ENCODE results near the gene CRAT.

CRAT gene

DNA sequence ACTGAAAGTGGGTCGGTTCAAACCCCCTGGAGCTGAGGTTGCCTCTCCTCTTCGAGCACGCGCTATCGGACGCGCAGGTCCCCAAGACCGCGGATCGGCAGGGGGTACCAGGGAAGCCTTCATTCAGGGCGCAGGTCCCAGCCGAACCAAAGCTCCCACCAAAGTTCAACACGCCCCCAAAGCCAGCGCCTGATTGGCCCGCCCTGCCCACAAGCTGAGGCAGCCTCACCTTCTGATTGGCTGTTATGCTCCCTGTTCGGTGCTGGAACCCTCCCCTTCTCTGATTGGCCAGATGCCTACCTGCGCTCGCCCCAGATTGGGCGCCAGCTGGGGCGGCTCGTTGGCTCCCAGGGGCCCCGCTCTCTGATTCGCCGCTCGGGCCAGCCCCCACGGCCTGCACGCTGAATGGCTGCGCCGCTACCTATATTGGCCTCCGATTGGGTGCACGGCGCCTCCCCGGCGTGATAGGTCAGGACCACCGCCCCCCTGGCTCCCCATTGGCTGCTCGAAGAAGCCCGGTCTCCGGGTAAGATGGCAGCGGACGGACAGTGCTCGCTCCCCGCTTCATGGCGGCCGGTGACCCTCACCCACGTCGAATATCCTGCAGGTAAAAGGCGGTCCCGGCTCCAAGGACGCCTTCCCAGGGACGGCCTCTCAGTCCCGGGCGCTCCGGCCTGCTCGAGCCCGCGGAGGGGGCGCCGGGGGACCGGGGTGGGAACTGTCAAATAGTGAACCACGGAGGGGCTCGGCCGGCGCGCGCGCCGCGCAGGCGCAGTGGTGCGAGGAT is 29.8 kb downstream of the CRAT start, which contains the start of gene DOLPP1:
DOLPP1 (plus strand) TSS at position 511 of the 787 bp plus-strand sequence; CDS start at position 532, 21 bp downstream.
- peak; percentile 99 for DNase-seq

DNA sequence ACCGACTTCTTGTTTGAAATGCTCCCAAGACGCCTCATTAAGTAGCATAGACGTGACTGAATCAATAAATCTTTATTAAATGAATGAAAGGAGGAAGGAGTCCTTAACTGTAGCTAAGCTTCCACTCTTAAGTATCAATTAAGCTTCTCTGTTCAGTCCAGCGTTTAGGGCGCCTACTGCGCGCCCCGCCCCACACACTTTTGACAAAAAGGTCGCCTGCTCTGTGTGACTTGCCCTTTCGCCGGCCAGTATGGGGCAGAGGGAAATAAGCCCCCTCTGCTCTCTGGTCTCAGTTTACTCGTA is 30.3 kb downstream of the CRAT start:
- DNase-seq = no peak

DNA sequence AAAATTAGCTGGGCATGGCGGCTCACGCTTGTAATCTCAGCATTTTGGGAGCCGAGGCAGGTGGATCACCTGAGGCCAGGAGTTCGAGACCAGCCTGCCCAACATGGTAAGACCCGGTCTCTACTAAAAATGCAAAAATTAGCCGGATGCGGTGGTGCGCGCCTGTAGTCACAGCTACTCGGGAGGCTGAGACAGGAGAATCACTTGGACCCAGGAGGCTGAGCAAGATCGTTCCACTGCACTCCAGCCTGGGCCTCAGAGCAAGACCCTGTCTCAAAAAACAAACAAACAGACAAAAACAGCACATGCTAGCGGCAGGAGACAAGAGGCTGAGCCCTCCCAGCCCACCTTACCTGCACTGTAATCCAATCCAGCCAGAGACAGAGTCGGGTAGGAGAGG is 30.8 kb downstream of the CRAT start:
- DNase-seq = no peak

DNA sequence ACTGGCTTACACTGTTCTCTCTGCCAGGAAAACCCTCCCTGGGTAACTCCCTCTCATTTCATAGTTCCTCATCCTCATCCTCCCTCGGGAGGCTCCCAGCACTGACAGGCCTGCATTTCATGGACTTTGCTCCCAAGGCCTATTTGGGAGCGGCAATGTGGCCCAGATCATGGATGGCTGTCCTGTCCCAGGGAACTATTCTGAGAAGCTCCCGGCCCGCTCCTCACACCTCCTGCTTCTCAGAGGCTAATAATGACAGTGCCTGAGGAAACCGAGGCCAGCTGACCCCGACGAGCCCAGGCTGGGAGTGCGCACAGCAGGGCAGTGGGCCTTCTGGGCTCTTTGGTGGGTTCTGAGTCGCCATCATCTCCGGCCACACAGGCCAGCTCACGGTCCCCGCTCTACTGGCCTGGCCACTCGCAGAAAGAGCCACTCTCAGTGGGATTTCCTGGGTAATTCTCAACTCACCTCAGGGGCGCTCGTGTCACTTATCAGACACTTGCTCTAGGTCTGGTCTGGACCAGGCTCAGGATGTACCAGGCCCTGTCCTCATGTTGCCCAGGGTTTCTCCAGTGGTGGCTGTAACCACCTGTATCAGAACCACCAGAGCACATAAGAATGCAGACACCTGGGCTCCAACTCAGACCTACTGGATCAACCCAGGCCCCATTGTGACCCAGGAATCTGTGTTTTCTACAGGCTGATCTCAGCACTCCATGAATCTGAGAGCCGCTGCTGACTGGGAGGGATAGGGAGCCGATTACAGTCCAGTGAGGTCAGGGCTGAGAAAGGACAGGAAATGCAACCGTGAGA is 31.7 kb downstream of the CRAT start:
- no peak for DNase-seq

DNA sequence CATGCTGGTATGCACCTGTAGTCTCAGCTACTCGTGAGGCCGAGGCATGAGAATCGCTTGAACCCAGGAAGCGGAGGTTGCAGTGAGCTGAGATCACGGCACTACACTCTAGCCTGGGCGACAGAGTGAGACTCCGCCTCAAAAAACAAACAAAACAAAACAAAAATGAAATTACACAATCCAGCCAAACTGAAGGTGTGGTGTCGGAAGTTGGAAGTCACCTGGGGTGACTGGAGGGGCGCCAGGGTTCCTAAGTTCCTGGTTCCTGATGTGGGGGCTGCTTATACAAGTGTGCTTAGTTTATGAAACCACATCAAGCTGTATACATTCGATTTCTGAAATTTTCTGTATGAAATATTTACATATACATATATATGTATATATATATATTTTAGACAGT is 33.4 kb downstream of the CRAT start:
- no peak for DNase-seq

DNA sequence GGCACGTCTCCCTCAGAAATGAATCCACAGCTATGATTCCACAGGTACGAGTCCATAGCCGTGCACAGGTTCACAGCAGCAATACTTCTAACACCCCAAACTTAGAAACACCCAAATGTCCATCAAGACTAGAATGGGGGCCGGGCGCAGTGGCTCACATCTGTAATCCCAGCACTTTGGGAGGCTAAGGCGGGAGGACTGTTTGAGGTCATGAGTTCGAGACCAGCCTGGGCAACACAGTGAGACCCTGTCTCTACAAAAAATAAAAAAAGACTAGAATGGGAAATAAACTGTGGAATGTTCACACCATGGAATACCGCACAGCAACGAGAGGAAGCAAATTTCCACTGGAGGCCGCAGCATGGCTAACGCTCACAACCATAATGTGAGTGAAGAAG is 34.0 kb downstream of the CRAT start:
- DNase-seq = no peak

DNA sequence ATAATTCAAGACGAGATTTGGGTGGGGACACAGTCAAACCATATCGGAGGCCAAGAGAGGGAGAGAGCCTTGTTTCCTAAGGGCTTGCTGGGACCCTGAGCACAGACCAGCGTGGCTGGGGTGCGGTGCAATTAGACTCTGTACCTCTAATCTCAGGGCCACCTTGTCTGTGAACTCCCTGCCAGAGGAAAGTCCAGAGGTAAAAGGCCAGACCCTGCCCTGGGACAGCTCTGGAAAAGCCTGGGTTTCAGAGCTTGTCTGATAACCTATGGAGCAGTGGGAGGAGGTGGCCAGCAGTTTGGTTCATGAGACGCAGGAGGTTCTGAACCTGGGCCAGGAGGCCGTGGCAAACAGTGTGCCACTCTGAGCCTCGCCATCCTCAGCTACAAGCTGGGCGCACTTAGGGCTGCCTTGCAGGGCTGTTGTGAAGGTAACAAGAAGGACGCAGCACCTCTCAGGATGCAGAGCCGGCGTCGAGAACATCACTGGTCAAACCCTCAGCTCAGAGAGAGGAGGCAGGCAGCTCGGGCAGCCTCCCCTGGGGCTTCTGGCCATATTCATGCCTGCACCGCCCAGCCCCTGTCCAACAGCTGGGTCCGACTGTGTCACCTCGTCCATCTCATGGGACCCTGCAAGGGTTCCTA is 34.5 kb downstream of the CRAT start:
- no peak for DNase-seq

DNA sequence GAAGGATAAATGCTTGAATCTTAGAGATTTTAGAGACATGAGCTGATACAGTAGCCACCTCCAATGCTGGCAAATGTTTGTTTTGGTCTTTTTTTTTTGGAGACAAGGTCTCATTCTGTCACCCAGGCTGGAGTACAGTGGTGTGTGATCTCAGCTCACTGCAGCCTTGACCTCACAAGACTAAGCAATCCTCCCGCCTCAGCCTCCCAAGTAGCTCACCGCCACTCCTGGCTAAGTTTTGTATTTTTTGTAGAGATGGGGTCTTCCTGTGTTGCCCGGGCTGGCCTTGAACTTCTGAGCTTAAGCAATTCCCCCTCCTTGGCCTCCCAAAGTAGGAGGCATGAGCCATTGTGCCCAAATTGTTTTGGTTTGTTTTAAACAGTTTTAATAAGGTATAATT is 36.5 kb downstream of the CRAT start:
- DNase-seq = no peak

DNA sequence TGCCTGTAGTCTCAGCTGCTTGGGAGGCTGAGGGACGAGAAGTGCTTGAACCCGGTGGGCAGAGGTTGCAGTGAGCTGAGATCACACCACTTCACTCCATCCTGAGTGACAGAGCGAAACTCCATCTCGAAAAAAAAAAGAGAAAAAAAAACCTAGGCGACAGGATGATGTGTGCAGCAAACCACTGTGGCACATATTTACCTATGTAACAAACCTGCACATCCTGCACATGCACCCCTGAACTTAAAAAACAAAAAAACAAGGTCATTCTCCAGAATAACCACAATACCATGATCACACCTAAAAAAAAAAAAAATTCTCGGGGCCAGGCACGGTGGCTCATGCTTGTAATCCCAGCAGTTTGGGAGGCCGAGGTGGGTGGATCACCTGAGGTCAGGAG is 37.2 kb downstream of the CRAT start:
- DNase-seq = no peak

DNA sequence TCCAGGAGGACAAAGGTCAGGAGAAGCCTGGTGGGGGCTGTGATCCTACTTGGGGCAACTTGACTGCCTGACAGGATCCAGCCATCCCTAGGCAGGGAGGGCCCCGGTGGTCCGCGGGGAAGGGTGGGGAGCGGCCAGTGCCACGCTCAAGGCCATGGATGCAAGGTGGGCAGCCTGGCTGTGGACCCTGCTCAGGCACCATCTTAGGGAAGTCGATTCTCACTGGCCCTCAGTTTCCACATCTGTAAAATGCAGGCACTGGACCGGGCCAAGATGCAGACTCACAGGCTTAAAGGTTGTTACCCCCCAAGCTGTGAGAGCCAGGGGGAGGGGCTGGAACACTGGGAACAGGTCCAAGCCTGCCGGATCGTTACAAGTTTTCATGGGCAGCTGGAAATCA is 38.4 kb downstream of the CRAT start:
- DNase-seq = no peak

DNA sequence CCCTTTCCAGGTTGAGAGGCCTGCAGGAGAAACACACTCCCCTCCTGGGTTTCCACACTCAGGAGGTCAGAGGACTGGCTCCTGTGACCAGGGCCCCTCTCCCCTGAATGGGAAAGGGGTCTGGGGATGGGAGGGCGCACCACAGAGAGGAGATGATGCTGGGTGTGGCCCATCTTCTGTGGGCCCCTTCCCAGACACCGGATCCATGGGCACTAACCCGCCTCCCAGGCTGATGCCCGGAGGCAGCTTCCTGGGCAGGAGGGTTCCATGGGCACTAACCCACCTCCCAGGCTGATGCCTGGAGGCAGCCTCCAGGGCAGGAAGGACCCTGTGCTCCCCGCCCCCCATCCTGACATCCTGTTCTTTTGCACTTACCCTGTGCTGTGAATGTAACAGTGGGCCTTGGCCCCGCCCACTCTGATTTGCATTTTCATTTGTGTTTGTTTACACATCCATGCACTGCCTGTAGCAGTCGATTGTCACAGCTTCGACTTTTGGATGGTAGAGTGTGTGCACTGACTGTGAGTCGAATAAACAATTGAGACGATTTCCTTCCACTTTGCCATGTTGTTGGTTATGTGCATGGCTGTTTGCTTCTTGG is 39.0 kb downstream of the CRAT start:
- DNase-seq = no peak

DNA sequence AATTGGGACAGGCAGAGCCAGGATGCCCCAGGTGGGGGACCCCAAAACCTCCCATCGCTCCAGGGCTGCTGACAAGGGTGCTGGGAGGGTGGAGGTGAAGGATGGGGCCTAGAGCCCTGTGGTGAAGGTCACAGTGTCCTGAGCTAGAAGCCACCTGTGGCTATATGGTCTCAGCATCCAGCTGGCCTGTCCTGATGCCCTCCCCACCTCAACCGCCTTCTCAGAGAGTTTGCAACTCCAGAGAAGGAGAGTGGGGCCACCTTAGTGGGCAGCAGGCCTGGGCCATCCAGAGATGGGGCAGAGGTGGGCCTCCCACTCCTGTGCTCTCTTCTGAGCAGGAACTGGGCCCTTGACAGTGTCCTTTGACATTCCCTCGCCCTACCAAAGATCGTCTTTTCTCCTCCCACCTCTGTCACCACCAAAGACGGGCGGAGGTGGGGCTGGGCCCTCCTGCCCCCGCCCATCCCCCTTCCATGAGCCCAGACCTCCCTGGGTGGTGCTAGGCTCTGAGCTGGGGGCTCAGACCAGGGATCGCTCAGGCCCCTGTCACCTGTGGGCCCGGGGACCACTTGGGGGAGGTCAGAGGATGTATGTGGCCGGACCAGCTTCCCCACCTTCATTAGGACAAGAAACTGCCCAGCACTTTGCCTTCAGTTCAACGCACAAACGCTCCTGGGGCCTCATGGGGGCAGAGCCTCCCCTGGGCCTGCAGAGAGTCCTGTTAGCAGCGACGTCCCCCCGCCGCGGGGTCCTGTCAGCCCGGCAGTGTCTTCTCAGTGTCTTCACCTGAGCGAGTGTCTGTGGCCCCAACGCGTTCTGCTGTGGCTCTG is 39.7 kb downstream of the CRAT start:
- no peak for DNase-seq

DNA sequence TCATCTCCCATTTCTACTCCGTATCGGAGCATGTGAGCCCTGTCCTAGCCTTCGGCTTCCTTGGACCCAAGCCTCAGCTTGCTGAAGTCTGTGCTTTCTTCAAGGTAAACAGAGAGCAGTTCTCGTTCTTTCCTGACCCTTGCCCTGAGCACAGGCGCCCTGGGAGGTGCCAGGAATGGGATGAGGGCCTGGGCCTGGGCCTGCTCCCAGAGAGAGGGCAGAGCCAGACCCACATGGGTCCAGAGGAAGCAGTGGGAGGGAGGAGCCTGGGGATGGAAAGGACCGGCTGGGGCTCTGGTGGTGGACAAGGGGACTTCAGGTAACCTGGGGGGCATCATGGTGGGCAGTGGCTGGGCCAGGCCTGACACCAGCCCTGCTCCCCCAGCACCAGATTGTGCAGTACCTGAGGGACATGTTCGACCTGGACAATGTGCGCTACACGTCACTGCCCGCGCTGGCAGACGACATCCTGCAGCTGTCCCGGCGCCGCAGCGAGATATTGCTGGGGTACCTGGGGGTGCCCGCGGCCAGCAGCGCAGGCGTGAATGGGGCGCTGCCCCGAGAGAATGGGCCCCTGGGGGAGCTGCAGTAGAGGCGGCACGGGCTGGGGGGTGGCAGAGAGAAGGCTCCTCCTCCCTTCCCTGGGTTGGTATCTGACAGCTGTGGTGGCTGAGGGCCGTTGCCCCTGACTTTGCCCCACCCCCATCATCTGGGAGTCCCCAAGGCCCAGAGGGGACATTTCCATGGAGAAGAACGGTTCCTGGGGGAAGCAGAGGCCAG is 40.5 kb downstream of the CRAT start:
- no peak for DNase-seq

DNA sequence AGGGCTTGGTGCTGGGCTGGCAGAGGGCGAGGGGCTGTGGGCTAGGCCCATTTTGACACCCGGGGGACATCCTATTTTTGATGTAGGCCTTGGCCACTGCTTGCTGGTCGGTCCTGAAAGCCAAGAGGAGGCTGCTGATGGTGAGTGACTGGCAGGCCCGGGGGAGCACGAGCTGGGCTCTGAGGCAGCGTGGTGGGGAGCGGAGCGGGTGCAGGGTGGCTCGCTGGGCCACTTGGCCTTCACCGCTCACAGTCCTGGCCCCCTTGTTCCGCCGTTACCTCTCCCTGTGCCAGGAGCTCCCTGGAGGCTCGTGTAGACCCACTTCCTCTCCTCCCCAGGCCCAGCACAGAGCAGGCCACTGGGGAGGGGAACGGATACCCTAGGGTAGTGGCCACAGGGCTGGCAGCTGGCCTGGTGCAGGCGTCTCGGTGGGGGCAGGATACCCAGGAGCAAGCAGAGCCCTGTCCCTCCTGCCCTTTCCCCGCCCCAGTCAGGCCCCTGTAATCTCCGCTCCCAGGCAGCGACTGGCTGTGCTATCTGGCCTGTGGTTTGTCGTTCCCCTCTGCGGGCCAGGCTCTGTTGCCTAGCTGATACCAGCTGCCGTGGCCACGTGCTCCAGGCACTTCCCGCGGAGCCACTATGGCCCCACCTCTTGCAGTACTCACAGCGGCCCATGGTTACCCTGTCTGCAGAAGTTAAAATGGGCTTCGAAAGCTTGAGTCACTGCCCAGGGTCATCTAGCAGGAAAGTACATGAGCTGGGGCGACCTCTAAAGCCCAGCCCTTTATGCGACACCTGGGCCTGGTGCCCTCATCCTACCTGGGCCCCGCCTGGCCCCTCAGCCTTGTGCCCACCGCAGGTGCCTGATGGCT is 41.4 kb downstream of the CRAT start:
- DNase-seq = no peak

DNA sequence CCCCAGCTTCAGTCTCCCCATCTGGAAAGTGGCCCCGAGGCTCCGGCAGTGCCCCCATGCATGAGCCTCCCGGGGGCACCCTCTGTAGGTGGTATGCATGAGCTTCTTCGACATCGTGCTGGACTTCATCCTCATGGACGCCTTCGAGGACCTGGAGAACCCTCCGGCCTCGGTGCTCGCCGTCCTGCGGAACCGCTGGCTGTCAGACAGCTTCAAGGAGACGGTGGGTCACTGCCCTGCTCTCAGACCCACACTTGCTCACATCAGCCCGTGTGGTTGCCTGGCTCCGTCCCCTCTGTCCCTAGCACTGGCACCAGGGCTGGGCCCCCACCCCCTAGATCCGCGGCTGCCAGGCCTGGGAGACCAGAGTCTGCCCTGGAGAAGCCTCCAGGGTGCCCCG is 42.5 kb downstream of the CRAT start:
- DNase-seq = no peak

DNA sequence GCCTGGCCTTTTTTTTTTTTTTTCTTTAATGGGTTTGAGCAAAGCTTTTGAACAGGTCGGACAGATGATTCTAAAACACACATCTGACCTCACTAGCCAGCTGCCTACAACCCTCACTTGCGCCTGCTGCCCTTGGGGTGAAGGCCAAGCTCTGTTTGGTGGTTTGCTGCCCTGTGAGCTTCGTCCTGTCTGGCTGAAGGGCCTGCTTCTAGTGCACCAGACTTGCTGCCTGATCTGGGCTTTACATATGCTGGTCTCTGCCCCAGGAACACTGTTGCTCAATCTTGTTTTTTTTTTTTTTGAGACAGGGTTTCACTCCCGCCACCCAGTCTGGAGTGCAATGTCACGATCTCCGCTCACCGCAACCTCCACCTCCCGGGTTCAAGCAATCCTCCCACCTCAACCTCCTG is 46.1 kb downstream of the CRAT start:
- no peak for DNase-seq

DNA sequence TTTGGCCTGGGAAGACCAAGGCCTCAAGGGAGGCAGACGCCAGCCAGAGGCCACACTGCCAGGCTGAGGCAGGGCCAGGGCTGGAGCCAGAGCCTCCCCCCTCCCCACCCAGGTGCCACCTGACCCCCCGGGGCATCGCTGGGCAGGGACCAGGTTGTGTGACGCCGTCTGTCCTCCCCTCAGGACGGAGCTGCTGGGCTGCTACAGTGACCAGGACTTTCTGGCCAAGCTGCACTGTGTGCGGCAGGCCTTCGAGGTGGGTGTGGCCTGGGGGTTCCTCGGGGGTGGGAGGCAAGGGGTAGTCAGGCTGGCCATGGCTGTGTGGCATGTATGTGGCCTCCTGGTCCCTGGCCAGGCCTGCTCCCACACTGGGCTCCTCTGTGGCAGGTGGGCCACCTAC is 47.5 kb downstream of the CRAT start:
- DNase-seq = no peak

DNA sequence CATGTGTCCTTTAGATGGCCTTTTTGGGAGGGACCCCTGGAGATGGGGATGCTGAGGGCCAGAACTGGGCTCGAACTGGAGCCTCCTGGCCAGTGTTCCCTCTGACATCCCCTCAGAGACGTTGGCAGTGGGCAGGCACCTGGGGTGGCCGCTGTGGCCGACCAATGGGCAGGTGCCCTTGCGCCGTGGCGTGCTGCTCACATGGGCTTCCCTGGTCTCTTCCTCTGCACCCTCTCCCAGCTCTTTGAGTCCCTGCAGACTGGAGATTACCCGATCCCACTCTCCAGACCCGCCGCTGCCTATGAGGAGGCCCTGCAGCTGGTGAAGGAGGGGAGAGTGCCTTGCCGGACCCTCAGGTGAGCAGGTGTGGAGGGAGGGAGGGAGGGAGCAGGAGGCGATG is 49.6 kb downstream of the CRAT start:
- DNase-seq = no peak

DNA sequence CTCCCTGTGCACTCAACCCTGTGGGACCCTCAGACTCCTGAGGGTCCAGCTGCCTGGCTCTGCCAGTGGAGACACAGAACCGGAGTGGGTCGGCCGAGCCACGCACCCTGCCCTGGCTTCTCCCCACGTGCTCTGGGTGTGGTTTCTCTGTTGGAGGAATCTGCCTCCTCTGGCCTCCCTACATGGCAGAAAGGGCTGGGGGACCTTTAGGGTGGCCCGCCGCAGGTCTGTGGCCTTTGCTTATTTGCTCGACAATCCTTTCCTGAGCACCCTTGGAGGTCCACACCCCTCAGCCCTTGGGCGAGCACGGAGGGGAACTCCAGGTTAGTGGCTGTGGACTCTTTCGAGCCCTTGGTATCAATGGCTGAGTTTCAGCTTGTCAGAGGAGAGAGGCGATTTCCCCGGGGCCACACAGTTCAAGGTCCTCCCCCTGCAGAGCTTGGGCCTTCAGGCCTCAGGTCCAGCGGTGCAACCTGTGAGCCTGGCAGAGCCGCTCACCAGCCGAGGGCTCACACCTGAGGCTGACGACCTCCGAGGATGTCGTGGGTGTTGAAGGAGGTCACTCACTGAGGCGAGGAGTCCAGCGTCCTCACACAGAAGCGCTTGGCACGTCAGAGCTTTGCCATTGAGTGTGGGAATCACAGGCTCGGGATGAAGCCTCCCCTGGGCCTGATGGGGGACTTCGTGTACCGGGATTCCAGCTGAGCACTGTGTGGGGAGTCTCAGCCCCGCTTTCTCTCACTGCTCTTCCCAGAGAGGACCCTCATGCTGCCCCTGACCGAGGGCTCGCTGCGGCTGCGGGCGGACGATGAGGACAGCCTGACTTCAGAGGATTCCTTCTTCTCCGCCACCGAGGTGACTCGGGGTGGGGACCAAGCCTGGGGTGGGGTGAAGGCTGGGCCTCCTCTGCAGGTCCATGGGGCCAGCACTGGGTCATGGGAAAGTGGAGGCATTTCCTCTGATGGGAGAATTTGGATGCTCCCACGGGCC is 50.5 kb downstream of the CRAT start:
- no peak for DNase-seq

Data from NCI-H345 (cell line).